Measurements from ENCODE around the gene ORC3.

The ORC3 gene

DNA sequence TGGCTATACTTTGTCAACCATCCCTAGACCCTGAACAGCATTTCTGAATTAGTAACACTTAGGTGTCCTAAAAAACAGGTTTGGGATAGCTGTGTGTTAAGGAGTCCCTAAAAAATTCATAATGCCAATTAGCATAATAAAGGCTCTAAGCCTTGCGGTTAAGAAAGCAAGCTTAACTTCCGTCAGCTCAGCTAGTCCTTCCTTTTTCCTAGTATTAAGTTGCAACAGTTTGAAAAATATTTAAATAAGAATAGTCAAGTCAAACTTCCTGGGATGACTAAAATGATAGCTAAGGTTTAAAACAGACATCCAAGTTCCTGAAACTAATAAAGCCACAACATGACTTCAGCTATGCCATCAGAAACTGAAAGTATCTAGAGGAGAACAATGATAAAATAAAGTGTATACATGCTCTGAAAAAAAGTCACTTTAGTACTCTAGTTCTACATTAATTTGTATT lies 108.6 kb downstream of the ORC3 start:
- DNase-seq (ENCODE audit: low read depth), result peak; percentile 55
- no peak for TF ChIP-seq CTCF (IDR thresholded peaks at IDR 0.05; ENCODE audit: insufficient read depth, low read depth, low read length, missing control alignments)
- peak overlapping the region; percentile 98 for H3K4me3 ChIP-seq (ENCODE audit: low read depth, low read length)

DNA sequence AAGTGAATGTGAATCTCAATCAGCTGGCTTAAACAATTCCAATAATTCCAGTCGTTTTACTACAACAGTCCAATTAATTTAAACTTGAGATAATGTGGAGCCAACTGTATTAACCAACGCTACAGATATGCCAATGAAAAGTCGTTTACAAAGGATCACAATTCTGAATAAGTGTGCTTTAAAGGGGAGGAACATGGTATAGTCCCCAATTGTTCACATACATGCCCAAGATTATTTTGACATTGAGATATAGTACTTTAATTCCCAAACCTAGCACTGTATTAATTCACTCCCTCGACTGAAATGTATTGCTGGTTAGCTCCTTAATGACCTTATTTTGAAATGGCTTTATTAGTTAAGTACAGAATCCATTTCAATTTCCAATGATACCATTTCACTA lies 109.6 kb downstream of the ORC3 start:
- TF ChIP-seq CTCF (IDR thresholded peaks at IDR 0.05; ENCODE audit: insufficient read depth, low read depth, low read length, missing control alignments), result no peak
- peak overlapping the region; percentile 98 for H3K4me3 ChIP-seq (ENCODE audit: low read depth, low read length)

GRCh38 chr6:87700397-87701343 lies 110.7 kb downstream of the ORC3 start:
- peak; percentile 85 for DNase-seq (ENCODE audit: low read depth)
- peak; percentile 16 for TF ChIP-seq CTCF (IDR thresholded peaks at IDR 0.05; ENCODE audit: insufficient read depth, low read depth, low read length, missing control alignments)
- H3K4me3 ChIP-seq (ENCODE audit: low read depth, low read length), result peak overlapping the region; percentile 98

More for the DNA sequence above, 109.6 kb downstream of the ORC3 start:
- DNase-seq (ENCODE audit: low read depth), result no peak

DNA sequence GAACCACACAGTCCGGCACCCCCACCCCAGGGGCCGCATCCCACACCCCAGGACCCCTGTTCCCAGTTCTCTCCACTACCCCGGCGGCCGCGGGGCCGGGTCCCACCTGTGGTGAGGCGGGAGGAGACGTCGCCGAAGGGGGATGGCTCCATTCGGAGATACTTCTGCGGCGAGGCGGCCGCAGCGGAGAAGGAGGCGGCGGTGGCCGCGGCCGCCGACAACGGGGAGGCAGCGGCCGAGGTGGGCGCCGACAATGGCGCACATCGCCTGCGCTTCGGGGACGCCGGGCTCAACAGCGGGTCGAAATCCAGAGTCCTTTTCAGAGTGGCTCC lies 111.4 kb downstream of the ORC3 start:
- no peak for TF ChIP-seq CTCF (IDR thresholded peaks at IDR 0.05; ENCODE audit: insufficient read depth, low read depth, low read length, missing control alignments)
- DNase-seq (ENCODE audit: low read depth), result no peak
- H3K4me3 ChIP-seq (ENCODE audit: low read depth, low read length), result peak overlapping the region; percentile 98

DNA sequence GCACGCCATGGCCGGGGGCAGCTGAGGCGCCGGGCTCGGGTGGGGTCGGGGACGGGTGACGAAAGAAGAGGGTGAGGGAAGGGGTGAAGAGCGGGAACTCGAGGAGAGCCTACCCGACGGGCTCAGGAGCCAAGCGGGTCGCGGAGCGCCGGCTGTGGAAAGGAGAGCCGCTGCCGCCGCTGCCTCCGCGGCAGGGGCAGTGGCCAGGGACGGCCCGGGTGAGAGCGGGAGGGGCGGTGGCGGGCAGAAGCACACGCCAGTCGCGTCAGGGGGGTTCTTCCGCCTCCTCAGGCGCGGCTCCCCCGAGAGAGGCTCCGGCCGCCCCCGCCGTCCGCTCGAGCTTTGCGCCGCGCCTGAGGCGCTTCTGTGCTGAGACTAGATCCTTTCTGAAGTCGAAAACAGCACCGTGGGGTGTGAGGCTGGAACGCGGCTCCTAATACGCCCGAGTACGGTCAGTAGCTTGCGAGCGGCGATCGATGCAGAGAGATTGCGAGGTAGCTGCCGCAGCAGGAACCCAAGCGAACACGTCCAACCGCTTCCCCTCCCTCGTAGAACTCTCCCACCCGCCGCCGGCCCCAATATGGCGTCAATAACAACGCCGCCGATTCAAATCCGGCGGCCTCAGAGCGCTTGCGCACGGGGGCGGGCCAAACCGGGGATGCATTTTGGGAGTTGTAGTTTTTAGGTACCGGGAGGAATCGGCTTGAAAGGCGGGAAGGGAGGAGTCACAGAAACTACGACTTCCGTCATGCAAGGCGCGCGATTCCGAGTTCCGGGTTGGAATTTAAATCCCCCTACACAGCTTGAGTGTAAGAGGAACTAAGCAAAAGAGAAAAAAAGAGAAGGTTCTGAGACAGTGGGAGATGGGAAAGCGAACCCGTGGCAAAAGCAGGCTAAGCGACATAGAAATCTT lies 112.0 kb downstream of the ORC3 start, which contains the start of gene AKIRIN2:
Gene AKIRIN2 (minus strand): TSS at position 558 of the 913 bp plus-strand sequence. CDS start 549 bp downstream, at position 9.
- peak within 1 kb of the TSS; percentile 98 for H3K4me3 ChIP-seq (ENCODE audit: low read depth, low read length)
- DNase-seq (ENCODE audit: low read depth), result peak; percentile 100
- no peak for TF ChIP-seq CTCF (IDR thresholded peaks at IDR 0.05; ENCODE audit: insufficient read depth, low read depth, low read length, missing control alignments)

GRCh38 chr6:87702589-87702945 lies 112.6 kb downstream of the ORC3 start:
- no peak for TF ChIP-seq CTCF (IDR thresholded peaks at IDR 0.05; ENCODE audit: insufficient read depth, low read depth, low read length, missing control alignments)
- peak; percentile 76 for DNase-seq (ENCODE audit: low read depth)
- peak overlapping the region; percentile 72 for H3K4me3 ChIP-seq (ENCODE audit: low read depth, low read length)

DNA sequence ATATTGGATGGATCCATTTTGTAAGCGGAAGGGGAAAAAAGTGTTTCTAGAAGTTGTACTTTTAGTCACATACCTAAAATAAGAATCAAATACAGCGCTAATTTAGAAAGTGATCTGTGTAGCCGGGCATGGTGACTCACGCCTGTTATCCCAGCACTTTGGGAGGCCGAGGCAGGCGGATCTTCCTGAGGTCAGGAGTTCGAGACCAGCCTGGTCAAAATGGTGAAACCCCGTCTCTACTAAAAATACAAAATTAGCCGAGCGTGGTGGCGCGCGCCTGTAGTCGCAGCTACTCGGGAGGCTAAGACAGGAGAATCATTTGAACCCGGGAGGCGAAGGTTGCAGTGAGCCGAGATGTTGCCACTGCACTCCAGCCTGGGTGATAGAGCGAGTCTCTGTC lies 113.1 kb downstream of the ORC3 start:
- H3K4me3 ChIP-seq (ENCODE audit: low read depth, low read length), result peak overlapping the region; percentile 72
- peak; percentile 60 for DNase-seq (ENCODE audit: low read depth)

All from GM12865 (cell line).